Vagina (tissue), 2 donors: Measurements from ENCODE around the gene RGR. TPM values are rescaled to one million over a fixed set of nuclear protein-coding genes. Genes with fewer than 3 reads are reported as not detected.

Experiments
- DNase-seq, 2 donors: peaks; one replicate each; pipeline ENCODE4 v3.0.0-alpha.2; 2017; ENCODE audit errors: extremely low spot score in 2 of 2
- H3K27ac ChIP-seq: fragments of 200-600 bp; sonication (generic); one replicate; pipeline ENCODE4 v1.5.1; 2019
- H3K27me3 ChIP-seq: fragments of 200-600 bp; sonication (generic); one replicate; pipeline ENCODE4 v1.5.1; 2019
- H3K36me3 ChIP-seq, 2 donors: fragments of 200-600 bp; sonication (generic); one replicate each; pipeline ENCODE4 v1.5.1; 2017 to 2019
- H3K4me1 ChIP-seq: fragments of 200-600 bp; sonication (generic); one replicate; pipeline ENCODE4 v1.5.1; 2019
- H3K4me3 ChIP-seq, 2 donors: fragments of 200-600 bp; sonication (generic); 1 replicate in 1 of 2; 2 replicates in 1 of 2; pipeline ENCODE4 v1.5.1; 2016 to 2019
- H3K9me3 ChIP-seq: fragments of 200-600 bp; sonication (generic); one replicate; pipeline ENCODE4 v1.5.1; 2019
- CTCF ChIP-seq, 3 experiments: fragments of 450-650 bp in 2 of 3; fragments of 200-600 bp in 1 of 3; sonication (generic) in 1 of 3; IDR thresholded peaks; one replicate each; pipeline ENCODE4 v1.5.1; 2017 to 2019; ENCODE audit warnings: antibody characterized with exemption in 3 of 3, mild to moderate bottlenecking in 2 of 3, moderate library complexity in 2 of 3
- POLR2A ChIP-seq, 2 donors: fragments of 450-650 bp; IDR thresholded peaks; one replicate each; pipeline ENCODE4 v1.6.1; 2017; ENCODE audit warnings: antibody characterized with exemption in 2 of 2, mild to moderate bottlenecking in 2 of 2, moderate library complexity in 2 of 2
- POLR2AphosphoS5 ChIP-seq, 2 donors: sonication (generic); formaldehyde crosslinking; IDR thresholded peaks; one replicate each; pipeline ENCODE4 v1.9.0; 2017; ENCODE audit warnings: antibody characterized with exemption in 2 of 2, mild to moderate bottlenecking in 2 of 2, low read depth in 1 of 2; ENCODE audit not compliant: insufficient read depth in 1 of 2
- intact Hi-C: fragments of 100-400 bp; cut with DNase I; formaldehyde crosslinking; loops from one replicate; pipeline ENCODE4 v1.15.1; 2023
- total RNA-seq: library from RNA; depleted of rRNA; stranded (reverse); fragments of >200 nt; gene quantifications from one replicate; pipeline ENCODE4 v1.2.3, GENCODE V29; 2016

The RGR gene
- total RNA-seq, 1 donor from 2014 or later, result not detected

DNA sequence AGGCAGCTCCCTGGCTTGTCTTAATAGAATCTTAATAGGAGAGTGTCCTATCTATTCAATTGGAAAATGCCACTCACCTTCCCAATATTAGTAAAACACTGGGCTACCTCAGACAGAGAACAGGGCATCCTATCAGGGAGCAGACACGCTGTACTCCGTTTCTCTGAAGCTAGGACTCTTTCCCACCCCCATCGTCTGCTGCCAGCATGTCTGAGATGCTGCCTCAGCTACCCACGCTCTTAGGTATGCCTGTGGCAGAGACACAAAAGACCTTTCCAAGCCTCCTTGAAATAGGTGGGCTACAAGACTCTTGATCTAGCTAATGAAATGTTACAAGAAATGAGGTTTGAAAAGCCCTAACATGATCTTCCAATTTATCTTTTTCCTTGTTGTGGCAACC lies 17.0 kb upstream of the RGR start:
- intact Hi-C loops, result no loop called here
- no peaks in the 10 kb centered on the region for H3K4me1 ChIP-seq
- no peak for TF ChIP-seq POLR2AphosphoS5 (IDR thresholded peaks at IDR 0.05; ENCODE audit: insufficient read depth in 1 of 2, low read depth in 1 of 2)
- no peak for TF ChIP-seq POLR2A (IDR thresholded peaks at IDR 0.05)
- TF ChIP-seq CTCF (IDR thresholded peaks at IDR 0.05), result no peak
- DNase-seq, result no peak
- H3K9me3 ChIP-seq, result no peaks in the 10 kb centered on the region
- H3K27ac ChIP-seq, result no peak overlapping the region
- no peak overlapping the region for H3K4me3 ChIP-seq
- H3K36me3 ChIP-seq, result no peaks in the 10 kb centered on the region
- no peaks in the 10 kb centered on the region for H3K27me3 ChIP-seq

DNA sequence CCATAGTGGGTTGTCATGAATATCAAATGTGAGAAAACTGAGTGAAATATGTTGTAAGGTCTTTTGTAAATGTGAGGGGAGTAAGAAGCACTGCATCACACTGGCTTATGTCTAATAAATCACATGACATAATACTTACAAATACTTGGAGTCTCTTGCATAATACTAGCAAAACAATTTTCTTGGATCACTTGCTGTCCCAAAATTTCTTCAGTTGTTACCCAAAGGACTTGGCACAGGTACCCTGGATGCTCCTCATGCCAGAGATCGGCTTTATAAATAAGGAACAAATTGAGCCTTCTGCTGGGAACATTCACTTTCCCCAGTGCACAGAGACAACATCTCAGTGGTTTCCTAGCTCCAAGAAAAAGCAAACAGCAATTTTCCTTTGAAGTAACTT lies 14.5 kb upstream of the RGR start:
- H3K27me3 ChIP-seq, result no peaks in the 10 kb centered on the region
- no peaks in the 10 kb centered on the region for H3K9me3 ChIP-seq
- H3K27ac ChIP-seq, result no peak overlapping the region
- TF ChIP-seq CTCF (IDR thresholded peaks at IDR 0.05) (no peak), POLR2A (IDR thresholded peaks at IDR 0.05) (no peak), POLR2AphosphoS5 (IDR thresholded peaks at IDR 0.05; ENCODE audit: insufficient read depth in 1 of 2, low read depth in 1 of 2) (no peak)
- H3K36me3 ChIP-seq, result no peaks in the 10 kb centered on the region
- no peaks in the 10 kb centered on the region for H3K4me1 ChIP-seq
- H3K4me3 ChIP-seq, result no peak overlapping the region
- DNase-seq, result no peak
- intact Hi-C loops, result no loop called here

DNA sequence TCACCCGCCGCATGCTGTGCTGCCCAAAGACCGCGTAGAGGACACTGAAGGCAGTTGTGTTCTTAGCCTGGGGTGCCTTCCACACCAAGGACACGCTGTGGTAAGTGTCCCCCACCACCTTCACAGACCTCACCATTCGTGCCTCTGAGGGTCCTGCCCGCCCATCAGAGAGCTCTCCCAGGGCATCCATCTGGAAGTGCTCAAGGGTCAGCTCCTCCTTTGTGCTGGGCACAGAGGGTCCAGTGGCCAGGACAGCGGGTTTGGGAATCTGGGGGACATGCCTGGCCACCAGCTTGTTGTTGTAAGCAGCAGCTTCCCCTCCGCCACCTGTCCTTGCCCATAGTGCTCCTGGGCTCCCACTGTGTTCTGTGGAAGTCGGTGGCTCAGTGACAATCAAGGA lies 12.5 kb upstream of the RGR start:
- no peak overlapping the region for H3K27ac ChIP-seq
- intact Hi-C loops, result no loop called here
- no peaks in the 10 kb centered on the region for H3K9me3 ChIP-seq
- TF ChIP-seq POLR2AphosphoS5 (IDR thresholded peaks at IDR 0.05; ENCODE audit: insufficient read depth in 1 of 2, low read depth in 1 of 2) (no peak), POLR2A (IDR thresholded peaks at IDR 0.05) (no peak), CTCF (IDR thresholded peaks at IDR 0.05) (no peak)
- no peak for DNase-seq
- H3K36me3 ChIP-seq, result no peaks in the 10 kb centered on the region
- H3K4me3 ChIP-seq, result no peak overlapping the region
- H3K4me1 ChIP-seq, result no peaks in the 10 kb centered on the region
- H3K27me3 ChIP-seq, result no peaks in the 10 kb centered on the region

GRCh38 chr10:84233940-84234339 lies 10.9 kb upstream of the RGR start:
- DNase-seq, result no peak
- intact Hi-C loops, result no loop called here
- Histone ChIP-seq H3K27me3 (no peaks in the 10 kb centered on the region), H3K4me1 (no peaks in the 10 kb centered on the region), H3K9me3 (no peaks in the 10 kb centered on the region), H3K4me3 (no peak overlapping the region), H3K27ac (no peak overlapping the region), H3K36me3 (no peaks in the 10 kb centered on the region)
- no peak for TF ChIP-seq POLR2A (IDR thresholded peaks at IDR 0.05)
- no peak for TF ChIP-seq POLR2AphosphoS5 (IDR thresholded peaks at IDR 0.05; ENCODE audit: insufficient read depth in 1 of 2, low read depth in 1 of 2)
- no peak for TF ChIP-seq CTCF (IDR thresholded peaks at IDR 0.05)

DNA sequence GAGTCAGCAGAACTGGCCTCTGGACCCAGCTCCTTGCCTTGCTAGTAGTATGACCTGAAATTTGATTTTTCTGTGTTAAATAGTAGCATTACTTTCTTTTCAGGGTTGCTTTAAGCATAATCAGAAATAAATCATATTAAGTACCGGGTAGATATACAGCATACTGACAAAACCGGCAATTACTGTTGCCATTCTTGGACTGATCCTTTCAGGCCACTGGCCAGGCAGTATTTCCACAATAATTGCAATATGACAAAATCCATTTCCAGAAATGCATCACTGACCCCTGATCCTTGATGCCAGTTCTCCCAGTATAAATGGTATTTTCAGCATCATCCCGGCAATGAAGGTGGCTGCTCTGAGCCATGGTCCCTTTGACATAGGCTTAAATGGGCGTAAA lies 10.4 kb upstream of the RGR start:
- Histone ChIP-seq H3K27ac (no peak overlapping the region), H3K4me1 (no peaks in the 10 kb centered on the region), H3K27me3 (no peaks in the 10 kb centered on the region), H3K4me3 (no peak overlapping the region), H3K9me3 (no peaks in the 10 kb centered on the region), H3K36me3 (no peaks in the 10 kb centered on the region)
- no peak for TF ChIP-seq CTCF (IDR thresholded peaks at IDR 0.05)
- TF ChIP-seq POLR2AphosphoS5 (IDR thresholded peaks at IDR 0.05; ENCODE audit: insufficient read depth in 1 of 2, low read depth in 1 of 2), result no peak
- TF ChIP-seq POLR2A (IDR thresholded peaks at IDR 0.05), result no peak
- intact Hi-C loops, result no loop called here
- DNase-seq, result no peak
